GM23338 (cell line): ENCODE results near the gene ATP6V1E1. TPM values are rescaled to one million over a fixed set of nuclear protein-coding genes. Genes with fewer than 3 reads are reported as not detected.

Source experiments
- ATAC-seq: fragments of 200-7000 bp; cut with Tn5 transposase; 3 replicates; pipeline ENCODE4 v1.9.1; 2020
- DNase-seq: peaks from one replicate; pipeline ENCODE4 v3.0.0-alpha.2; 2015; ENCODE audit warnings: low spot score
- H2AFZ ChIP-seq: fragments of 200-600 bp; sonication (generic); 2 replicates; pipeline ENCODE4 v1.8.0; 2016; ENCODE audit warnings: antibody characterized with exemption, mild to moderate bottlenecking, moderate library complexity
- H3F3A ChIP-seq: fragments of 200-600 bp; sonication (generic); replicated peaks from 2 replicates; pipeline ENCODE4 v1.8.0; 2017; ENCODE audit warnings: antibody characterized with exemption, mixed run types, low read depth
- H3K27ac ChIP-seq: fragments of 200-600 bp; sonication (generic); 2 replicates; pipeline ENCODE4 v1.6.1; 2016; ENCODE audit warnings: low read depth
- H3K27me3 ChIP-seq: fragments of 200-600 bp; sonication (generic); 2 replicates; pipeline ENCODE4 v1.8.0; 2016; ENCODE audit warnings: mild to moderate bottlenecking, mixed run types, moderate library complexity; ENCODE audit not compliant: insufficient read depth
- H3K36me3 ChIP-seq: fragments of 200-600 bp; sonication (generic); 2 replicates; pipeline ENCODE4 v1.8.0; 2016; ENCODE audit warnings: mild to moderate bottlenecking; ENCODE audit not compliant: insufficient read depth
- H3K4me1 ChIP-seq: fragments of 200-600 bp; sonication (generic); 2 replicates; pipeline ENCODE4 v1.8.0; 2016; ENCODE audit warnings: mild to moderate bottlenecking, moderate library complexity; ENCODE audit not compliant: insufficient read depth
- H3K4me2 ChIP-seq: fragments of 200-600 bp; sonication (generic); 2 replicates; pipeline ENCODE4 v1.7.1; 2017; ENCODE audit warnings: mixed run types
- H3K4me3 ChIP-seq: fragments of 200-600 bp; sonication (generic); 2 replicates; pipeline ENCODE4 v1.6.1; 2016; ENCODE audit warnings: mixed run types
- H3K79me2 ChIP-seq: fragments of 200-600 bp; sonication (generic); replicated peaks from 2 replicates; pipeline ENCODE4 v1.8.0; 2017; ENCODE audit warnings: mild to moderate bottlenecking; ENCODE audit not compliant: insufficient read depth
- H3K9me2 ChIP-seq: fragments of 200-600 bp; sonication (generic); 2 replicates; pipeline ENCODE4 v1.8.0; 2017; ENCODE audit not compliant: insufficient read depth
- H4K20me1 ChIP-seq: fragments of 200-600 bp; sonication (generic); replicated peaks from 2 replicates; pipeline ENCODE4 v1.8.0; 2017; ENCODE audit warnings: mild to moderate bottlenecking; ENCODE audit not compliant: insufficient read depth
- H3K27ac Mint-ChIP-seq: 2 replicates; pipeline ENCODE4 v1.8.0; 2020; ENCODE audit warnings: inconsistent platforms, mild to moderate bottlenecking, moderate library complexity, mixed read lengths
- H3K27me3 Mint-ChIP-seq: 3 replicates; pipeline ENCODE4 v1.8.0; 2022; ENCODE audit warnings: low read depth, mild to moderate bottlenecking, moderate library complexity, mixed read lengths, inconsistent platforms; ENCODE audit not compliant: insufficient read depth, poor library complexity
- H3K36me3 Mint-ChIP-seq: 3 replicates; pipeline ENCODE4 v1.8.0; 2021; ENCODE audit warnings: low read depth, mild to moderate bottlenecking, inconsistent platforms, moderate library complexity, mixed read lengths
- H3K4me1 Mint-ChIP-seq: 3 replicates; pipeline ENCODE4 v1.8.0; 2020; ENCODE audit warnings: mild to moderate bottlenecking, inconsistent platforms, mixed read lengths
- H3K4me3 Mint-ChIP-seq: 3 replicates; pipeline ENCODE4 v1.8.0; 2021; ENCODE audit warnings: moderate library complexity, mild to moderate bottlenecking, inconsistent platforms, mixed read lengths
- H3K9me3 Mint-ChIP-seq: 3 replicates; pipeline ENCODE4 v1.8.0; 2020; ENCODE audit warnings: moderate library complexity, mild to moderate bottlenecking, inconsistent platforms, mixed read lengths
- CREB1 ChIP-seq: fragments of 250-450 bp; sonication (Bioruptor Pico); IDR thresholded peaks from 2 replicates; pipeline ENCODE4 v1.5.0; 2020; ENCODE audit warnings: low read depth, mild to moderate bottlenecking, moderate library complexity
- CTCF ChIP-seq, 2 experiments: fragments of 200-600 bp in 1 of 2; sonication (generic) in 1 of 2; conservative IDR thresholded peaks; 2 replicates each; pipeline versions ENCODE4 v1.5.1 to v1.6.1; 2016 to 2017; ENCODE audit warnings: antibody characterized with exemption in 2 of 2, low read depth in 2 of 2, mild to moderate bottlenecking in 2 of 2, moderate library complexity in 1 of 2
- ETS1 ChIP-seq: IDR thresholded peaks from 2 replicates; pipeline ENCODE4 v1.6.1; 2016; ENCODE audit warnings: antibody characterized with exemption
- EZH2 ChIP-seq: fragments of 200-600 bp; sonication (generic); IDR thresholded peaks from one replicate; pipeline ENCODE4 v1.8.0; 2017; ENCODE audit warnings: antibody characterized with exemption, mild to moderate bottlenecking, low read depth; ENCODE audit not compliant: unreplicated experiment
- EZH2phosphoT487 ChIP-seq: fragments of 200-600 bp; sonication (generic); IDR thresholded peaks from one replicate; pipeline ENCODE4 v1.8.1; 2018; ENCODE audit warnings: antibody characterized with exemption; ENCODE audit not compliant: unreplicated experiment
- JUNB ChIP-seq: IDR thresholded peaks from one replicate; pipeline ENCODE4 v1.6.1; 2016; ENCODE audit warnings: antibody characterized with exemption; ENCODE audit not compliant: unreplicated experiment
- NANOG ChIP-seq: IDR thresholded peaks from 2 replicates; pipeline ENCODE4 v1.6.1; 2016; ENCODE audit warnings: antibody characterized with exemption, borderline replicate concordance
- POLR2AphosphoS5 ChIP-seq: IDR thresholded peaks from 2 replicates; pipeline ENCODE4 v1.6.1; 2016; ENCODE audit warnings: antibody characterized with exemption, low read depth
- REST ChIP-seq: IDR thresholded peaks from one replicate; pipeline ENCODE4 v1.6.1; 2018; ENCODE audit warnings: antibody characterized with exemption; ENCODE audit not compliant: unreplicated experiment
- STAT1 ChIP-seq: IDR thresholded peaks from one replicate; pipeline ENCODE4 v1.6.1; 2016; ENCODE audit warnings: antibody characterized with exemption; ENCODE audit not compliant: unreplicated experiment
- ZNF114 ChIP-seq: fragments of 250-450 bp; sonication (Bioruptor Pico); IDR thresholded peaks from 2 replicates; pipeline ENCODE4 v1.5.0; 2020; ENCODE audit warnings: mild to moderate bottlenecking, moderate library complexity
- ZNF331 ChIP-seq: fragments of 250-450 bp; sonication (Bioruptor Pico); IDR thresholded peaks from 2 replicates; pipeline ENCODE4 v1.5.0; 2020; ENCODE audit warnings: low read depth, mild to moderate bottlenecking, moderate library complexity
- ZNF462 ChIP-seq: fragments of 250-450 bp; sonication (Bioruptor Pico); IDR thresholded peaks from 2 replicates; pipeline ENCODE4 v1.5.0; 2020; ENCODE audit warnings: mild to moderate bottlenecking, moderate library complexity
- polyA plus RNA-seq: library from polyadenylated mRNA; unstranded; fragments of >200 nt; fragmentation: Nextera tagmentation; extraction: Ambion mirVana; gene quantifications from 2 replicates; pipeline ENCODE4 v1.2.1, GENCODE V29; 2016
- total RNA-seq: library from RNA; depleted of rRNA; stranded (reverse); fragments of >200 nt; shearing (Covaris generic); gene quantifications from 2 replicates; pipeline ENCODE4 v1.2.3, GENCODE V29; 2014

Gene ATP6V1E1
- total and polyA plus RNA-seq, 2 experiments from 2014 or later = 74.5 to 81.7 TPM

- no peaks in the 10 kb centered on the region; the same call in 2 of the 3 replicates for H3K4me1 Mint-ChIP-seq
- no peaks in the 10 kb centered on the region for H3K79me2 ChIP-seq
- 0 out of 2 replicates have a peak, but pooled peaks cover 5% of the 10 kb centered on the region for H3F3A ChIP-seq
- H3K36me3 ChIP-seq = peaks cover 40% of the 10 kb centered on the region
- H2AFZ ChIP-seq = no peak overlapping the region
- H3K9me3 Mint-ChIP-seq = no peaks in the 10 kb centered on the region
- no peaks in the 10 kb centered on the region for H3K27me3 ChIP-seq
- H3K4me2 ChIP-seq = no peak overlapping the region
- no peak for TF ChIP-seq EZH2phosphoT487
- TF ChIP-seq POLR2AphosphoS5 = no peak
- TF ChIP-seq EZH2 = no peak
- no peak for TF ChIP-seq JUNB
- no peak for TF ChIP-seq CREB1
- no peak for TF ChIP-seq ZNF462 (CRISPR knock-in tag)
- no peak for TF ChIP-seq STAT1
- no peak for TF ChIP-seq ETS1
- TF ChIP-seq NANOG = no peak
- TF ChIP-seq ZNF114 (CRISPR knock-in tag) = no peak
- no peak for TF ChIP-seq CTCF (conservative IDR thresholded peaks at IDR 0.05; ENCODE audit: low read depth in 2 of 2)
- no peak for TF ChIP-seq REST
- no peak for TF ChIP-seq ZNF331 (CRISPR knock-in tag)
- H3K36me3 Mint-ChIP-seq = peaks cover 69% of the 10 kb centered on the region
- peaks cover 4% of the 10 kb centered on the region; the same call in 1 of the 2 replicates for H4K20me1 ChIP-seq
- no peak overlapping the region for H3K4me3 ChIP-seq
- no peaks in the 10 kb centered on the region for H3K4me1 ChIP-seq
- no peak overlapping the region for H3K4me3 Mint-ChIP-seq
- H3K27ac Mint-ChIP-seq = no peak overlapping the region
- DNase-seq (no peak), ATAC-seq (no peak)
- no peaks in the 10 kb centered on the region for H3K9me2 ChIP-seq
- H3K27me3 Mint-ChIP-seq = no peaks in the 10 kb centered on the region
- H3K27ac ChIP-seq = no peak overlapping the region
Observed at GRCh38 chr22:17592201-17592600, 36.3 kb downstream of the ATP6V1E1 start.
